ENCODE measurements around the gene OSBPL7. TPM values are rescaled to one million over a fixed set of nuclear protein-coding genes. Genes with fewer than 3 reads are reported as not detected.

Gene OSBPL7
- total RNA-seq, 1 experiment from 2014 or later = 20.5 TPM

GRCh38 chr17:47818002-47818695, 3.4 kb downstream of the OSBPL7 start:
- Histone ChIP-seq H4K20me1 (ENCODE audit: insufficient read depth) (no peaks in the 10 kb centered on the region), H3K4me3 (replicated peaks in 1 of 2; ENCODE audit: low read depth in 1 of 2, low read length in 2 of 2) (no peak overlapping the region), H3K9me3 (ENCODE audit: control insufficient read depth in 1 of 2, insufficient read depth in 1 of 2, low read depth in 1 of 2, low read length in 2 of 2) (no peaks in the 10 kb centered on the region), H3K36me3 (ENCODE audit: control insufficient read depth in 1 of 2, insufficient read depth in 2 of 2, low read length in 2 of 2) (peaks cover 0 to 2% of the 10 kb centered on the region in 2 experiments; a peak in 2 of 4 replicates), H3K4me2 (ENCODE audit: low read length) (no peak overlapping the region), H3K9ac (ENCODE audit: low read length) (no peak overlapping the region), H3K4me1 (ENCODE audit: control insufficient read depth in 1 of 2, insufficient read depth in 2 of 2, low read length in 2 of 2) (peaks cover 16 to 27% of the 10 kb centered on the region in 2 experiments), H2AFZ (ENCODE audit: low read depth, low read length, poor library complexity, severe bottlenecking) (no peak overlapping the region), H3K79me2 (ENCODE audit: insufficient read depth, low read length) (no peaks in the 10 kb centered on the region), H3K27me3 (ENCODE audit: insufficient read depth, low read length) (no peaks in the 10 kb centered on the region), H3K9me2 (ENCODE audit: insufficient read depth) (no peaks in the 10 kb centered on the region), H3K27ac (ENCODE audit: low read depth, low read length) (no peak overlapping the region)
- BruUV-seq (replicated peaks) = no TSS peak
- intact Hi-C loops (cut with micrococcal nuclease) = no loop called here
- ATAC-seq (no peak), DNase-seq (ENCODE audit: low read depth, low spot score) (no peak)
- ChIA-PET POLR2A (interaction anchor here (1.4 kb wide), 1 partner anchor 13 kb away, joined by 3 read pairs; the partner anchor contains the start of genes LRRC46 and MRPL10), CTCF (no interaction called here), RAD21 (ENCODE audit: low non-redundant PET in 1 of 2, low total read pairs in 2 of 2, uncharacterized antibody in 2 of 2, unreplicated experiment in 2 of 2) (no interaction called here)
- no peak for TF ChIP-seq YY1 (IDR thresholded peaks at IDR 0.05; ENCODE audit: extremely low read depth, insufficient replicate concordance, low read depth, low read length)
- no peak for TF ChIP-seq EGR1 (IDR thresholded peaks at IDR 0.05; ENCODE audit: low read depth)
- TF ChIP-seq POLR2A (IDR thresholded peaks at IDR 0.05; ENCODE audit: borderline replicate concordance, extremely low read depth, insufficient read depth, insufficient read length) = no peak
- TF ChIP-seq JUND (IDR thresholded peaks at IDR 0.05) = no peak
- no peak for TF ChIP-seq CEBPB (IDR thresholded peaks at IDR 0.05; ENCODE audit: low read depth)
- TF ChIP-seq RAD21 (IDR thresholded peaks at IDR 0.05; ENCODE audit: low read depth) = no peak
- TF ChIP-seq ZBTB33 (IDR thresholded peaks at IDR 0.05; ENCODE audit: extremely low read depth, insufficient replicate concordance, low read length) = no peak
- no peak for TF ChIP-seq CBX3 (IDR thresholded peaks at IDR 0.05; ENCODE audit: low read depth)
- TF ChIP-seq CTCF (IDR thresholded peaks at IDR 0.05 in 2 of 3, conservative IDR thresholded peaks at IDR 0.05 in 1 of 3; ENCODE audit: borderline replicate concordance in 1 of 3, insufficient read depth in 1 of 3, low read depth in 2 of 3, low read length in 2 of 3) = no peak
- TF ChIP-seq EZH2phosphoT487 (IDR thresholded peaks at IDR 0.05; ENCODE audit: borderline replicate concordance) = no peak
- TF ChIP-seq POLR2AphosphoS5 (IDR thresholded peaks at IDR 0.05; ENCODE audit: low read depth, low read length) = no peak
- TF ChIP-seq ATF3 (IDR thresholded peaks at IDR 0.05) = no peak
- no peak for TF ChIP-seq TCF7L2 (IDR thresholded peaks at IDR 0.05; ENCODE audit: borderline replicate concordance, extremely low read depth, insufficient read depth, insufficient read length)
- no peak for TF ChIP-seq FOSL1 (IDR thresholded peaks at IDR 0.05; ENCODE audit: low read depth)

All from HCT116 (cell line).